Activated CD4-positive, alpha-beta T cell treated with anti-CD3 and anti-CD28 coated beads, Interleukin-2, Interleukin-6, amounts not matched to agents 100 ng/mL and 50 ng/mL, durations not matched to agents 16 hours and 8 hours (primary cell): Measurements from ENCODE around the gene MGMT.

Experiments used
- DNase-seq: peaks from one replicate; pipeline ENCODE4 v3.0.0-alpha.2; 2020

MGMT gene

GRCh38 chr10:129459762-129460539 lies 7.1 kb upstream of the MGMT start:
- no peak for DNase-seq

GRCh38 chr10:129462257-129462795 lies 4.7 kb upstream of the MGMT start:
- no peak for DNase-seq

- DNase-seq, result no peak
Measured at GRCh38 chr10:129464251-129464650, 2.8 kb upstream of the MGMT start.

GRCh38 chr10:129465796-129466702 lies 992 bp upstream of the MGMT start:
- DNase-seq, result no peak

DNA sequence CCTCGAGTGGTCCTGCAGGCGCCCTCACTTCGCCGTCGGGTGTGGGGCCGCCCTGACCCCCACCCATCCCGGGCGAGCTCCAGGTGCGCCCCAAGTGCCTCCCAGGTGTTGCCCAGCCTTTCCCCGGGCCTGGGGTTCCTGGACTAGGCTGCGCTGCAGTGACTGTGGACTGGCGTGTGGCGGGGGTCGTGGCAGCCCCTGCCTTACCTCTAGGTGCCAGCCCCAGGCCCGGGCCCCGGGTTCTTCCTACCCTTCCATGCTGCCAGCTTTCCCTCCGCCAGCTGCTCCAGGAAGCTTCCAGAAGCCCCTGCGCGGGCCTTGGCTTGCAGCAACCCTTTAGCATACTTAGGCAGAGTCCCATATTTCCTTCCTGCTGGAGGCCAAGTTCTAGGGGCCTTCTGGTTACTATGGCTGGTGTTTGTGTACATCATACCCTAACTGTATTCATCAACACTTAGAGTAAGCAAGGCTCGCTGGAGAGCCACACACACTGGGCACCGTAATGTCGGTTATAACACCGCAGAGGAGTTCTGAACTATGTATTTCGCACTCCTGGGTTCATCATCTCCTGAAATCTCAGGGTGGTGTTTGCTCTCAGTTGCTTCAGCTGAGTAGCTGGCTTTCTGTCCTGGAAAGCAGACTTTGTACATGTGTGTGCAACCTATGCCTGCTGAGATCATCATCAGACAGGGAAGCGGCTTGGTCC lies 471 bp downstream of the MGMT start:
- peak; percentile 6 for DNase-seq

DNA sequence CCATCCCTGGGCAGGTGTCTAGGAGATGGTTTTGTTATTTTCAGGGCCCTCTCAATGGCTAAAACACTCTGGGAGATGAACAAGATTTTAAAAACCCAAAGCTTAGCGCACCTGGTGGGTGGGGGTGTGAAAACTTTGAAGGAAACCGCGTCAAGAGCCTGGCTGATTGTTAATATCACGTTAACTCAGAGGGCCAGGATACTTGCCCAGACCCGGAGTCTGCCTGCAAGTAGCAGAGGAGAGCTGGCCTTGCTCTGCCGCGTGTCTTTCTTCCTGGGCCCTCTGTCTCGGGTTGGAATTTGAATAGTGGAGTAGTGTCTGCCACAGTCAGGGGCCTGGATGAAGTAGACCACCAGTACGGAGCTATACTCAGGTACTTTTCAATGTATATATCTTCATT lies 1.1 kb downstream of the MGMT start:
- no peak for DNase-seq

DNA sequence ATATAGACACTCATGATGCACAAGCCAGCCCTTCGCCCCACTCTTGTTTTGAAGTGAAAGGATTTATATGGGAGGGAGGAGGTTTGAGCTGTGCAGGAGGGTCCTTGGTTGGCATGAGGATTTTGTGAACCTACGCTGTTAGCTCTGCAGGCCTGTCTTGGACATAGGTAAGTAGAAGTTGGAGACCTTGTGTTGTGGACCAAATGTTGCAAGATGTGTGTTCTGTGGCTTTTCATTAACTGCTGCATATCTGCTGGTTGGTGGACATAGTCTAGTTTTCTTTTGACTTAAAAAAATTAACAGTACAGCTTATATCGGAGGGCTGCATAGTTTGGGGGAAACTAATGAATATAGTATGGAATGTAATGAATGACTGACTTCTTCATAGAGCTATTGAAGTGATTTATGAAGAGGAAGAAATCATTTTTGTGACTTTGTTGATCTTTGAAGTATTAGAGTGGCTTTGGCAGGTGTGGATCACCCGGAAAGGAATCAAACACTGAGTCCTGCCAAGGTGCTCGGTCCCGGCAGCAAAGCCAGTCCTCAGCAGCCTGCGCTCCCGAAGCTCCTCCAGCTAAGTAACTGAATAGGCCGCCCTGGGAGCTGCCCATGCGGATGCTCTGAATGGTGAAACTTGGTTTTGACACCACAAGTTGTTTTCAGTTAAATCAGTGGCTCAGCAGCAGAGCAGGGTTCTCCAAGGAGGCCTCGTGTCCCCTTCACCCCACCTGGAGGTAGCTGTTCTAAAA lies 3.2 kb downstream of the MGMT start:
- no peak for DNase-seq

DNA sequence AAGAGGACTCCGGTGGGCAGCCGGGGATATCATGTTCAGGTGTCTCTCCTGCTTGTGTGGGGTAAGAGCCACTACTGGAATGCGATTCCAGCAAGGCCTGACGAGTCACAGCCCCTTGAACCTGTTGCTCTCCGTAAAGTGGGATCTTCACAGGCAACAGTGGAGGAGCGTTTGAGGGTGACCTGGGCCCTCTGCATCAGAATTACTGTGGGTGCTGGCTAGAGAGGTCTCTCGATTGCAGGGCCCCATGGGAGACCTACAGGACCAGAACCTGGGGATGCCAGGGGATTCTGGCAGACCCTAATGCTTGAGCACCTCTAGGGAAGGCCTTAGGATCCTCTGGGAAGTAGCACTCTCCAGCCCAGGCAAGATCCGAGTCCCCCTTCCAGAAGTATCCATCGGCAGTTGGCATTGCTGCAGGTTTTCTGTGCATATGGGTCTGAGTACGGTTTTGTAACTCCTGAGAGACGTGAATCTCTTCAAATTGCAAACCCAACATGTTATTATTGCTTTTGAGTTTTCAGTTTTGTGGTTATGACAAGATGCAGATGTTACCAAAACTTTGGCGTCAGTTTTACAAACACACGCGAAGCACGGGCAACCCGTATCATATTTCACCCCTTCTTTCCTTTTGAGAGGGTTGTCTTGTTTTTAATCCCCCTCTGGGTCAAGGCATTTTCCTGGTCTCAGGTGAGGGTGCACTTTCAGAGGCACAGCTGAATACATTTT lies 4.6 kb downstream of the MGMT start:
- DNase-seq, result no peak

- DNase-seq, result no peak
Measured at GRCh38 chr10:129472696-129473555, 5.9 kb downstream of the MGMT start.

DNA sequence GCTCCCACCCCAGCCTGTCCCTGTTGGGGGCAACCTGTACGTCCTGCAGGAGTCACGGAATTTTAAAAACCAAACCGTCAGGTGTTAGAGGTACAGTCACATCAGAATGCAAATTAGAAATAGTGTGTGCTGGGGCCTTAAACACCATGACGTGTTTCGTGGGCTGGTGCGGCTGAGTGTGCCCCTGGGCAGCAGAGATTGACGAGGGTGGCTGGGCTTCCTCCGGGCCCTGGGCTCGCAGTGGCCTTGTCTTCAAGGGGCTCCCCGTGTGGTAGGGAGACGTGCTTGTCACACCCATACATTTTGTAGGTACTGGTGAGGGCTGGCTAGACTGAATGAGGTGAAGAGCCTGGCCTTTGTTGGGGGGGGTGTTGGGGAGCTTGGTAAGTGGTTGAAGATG lies 7.6 kb downstream of the MGMT start:
- DNase-seq, result no peak

- DNase-seq, result no peak
Measured at GRCh38 chr10:129476431-129476830, 9.4 kb downstream of the MGMT start.

DNA sequence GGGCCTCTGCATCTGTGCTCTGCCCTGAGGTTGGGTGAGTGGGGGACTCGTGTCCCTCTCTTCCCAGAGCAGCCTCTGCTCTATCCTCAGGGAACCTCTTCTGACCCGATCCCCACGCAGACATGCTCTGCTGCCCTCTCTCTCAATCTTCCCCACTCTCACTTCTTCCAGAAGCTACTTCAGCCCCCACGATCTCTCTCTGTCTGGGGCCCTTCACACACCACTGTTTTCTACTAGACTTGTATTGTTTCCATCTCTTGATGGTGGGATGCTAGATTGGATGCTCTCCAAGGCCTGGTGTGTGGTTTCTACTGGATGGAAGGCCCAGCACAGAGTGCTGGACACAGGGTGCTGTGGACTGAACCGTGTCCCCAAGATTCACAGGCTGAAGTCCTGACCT lies 10.0 kb downstream of the MGMT start:
- DNase-seq, result no peak

DNA sequence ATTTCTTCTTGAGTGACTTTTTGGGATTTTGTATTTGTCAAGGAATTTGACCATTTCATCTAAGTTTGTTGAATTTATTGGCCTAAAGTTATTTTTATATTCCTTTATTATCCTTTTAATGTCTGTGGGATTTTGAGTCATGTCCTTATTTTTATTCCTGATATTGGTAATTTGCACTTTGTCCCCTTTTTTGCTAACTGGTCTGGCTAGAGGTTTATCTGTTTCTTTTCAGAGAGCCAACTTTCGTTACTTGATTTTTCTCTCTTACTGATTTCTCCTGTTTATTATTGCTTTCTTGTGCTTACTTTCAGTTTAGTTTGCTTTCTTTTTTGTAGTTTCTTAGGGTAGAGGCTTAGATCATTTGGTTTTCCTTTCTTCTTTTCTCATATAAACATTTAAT lies 14.6 kb downstream of the MGMT start:
- DNase-seq, result no peak

DNA sequence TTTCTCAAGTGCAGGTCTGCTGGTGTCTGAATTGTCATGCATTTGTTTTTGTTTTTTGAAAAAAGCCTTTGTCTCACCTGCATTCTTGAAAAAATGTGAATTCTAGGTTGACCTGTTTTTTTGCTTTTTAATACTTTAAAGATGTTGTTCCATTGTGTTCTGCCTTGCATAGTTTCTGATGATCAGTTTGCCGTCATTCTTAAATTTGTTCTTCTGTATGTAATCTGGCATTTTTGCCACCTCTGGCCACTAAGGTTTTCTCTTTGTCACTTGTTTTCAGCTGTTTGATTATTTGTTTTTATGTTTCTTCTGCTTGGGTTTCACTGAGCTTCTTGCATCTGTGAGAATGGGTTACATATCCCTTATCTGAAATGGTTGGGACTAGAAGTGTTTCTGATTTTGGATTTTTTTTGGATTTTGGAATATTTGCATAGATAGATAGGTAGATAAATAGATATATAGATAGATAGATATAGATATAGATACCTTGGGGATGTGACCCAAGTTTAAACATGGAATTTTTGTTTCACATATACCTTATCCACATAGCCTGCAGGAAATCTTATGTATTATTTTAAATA lies 16.5 kb downstream of the MGMT start:
- no peak for DNase-seq

DNA sequence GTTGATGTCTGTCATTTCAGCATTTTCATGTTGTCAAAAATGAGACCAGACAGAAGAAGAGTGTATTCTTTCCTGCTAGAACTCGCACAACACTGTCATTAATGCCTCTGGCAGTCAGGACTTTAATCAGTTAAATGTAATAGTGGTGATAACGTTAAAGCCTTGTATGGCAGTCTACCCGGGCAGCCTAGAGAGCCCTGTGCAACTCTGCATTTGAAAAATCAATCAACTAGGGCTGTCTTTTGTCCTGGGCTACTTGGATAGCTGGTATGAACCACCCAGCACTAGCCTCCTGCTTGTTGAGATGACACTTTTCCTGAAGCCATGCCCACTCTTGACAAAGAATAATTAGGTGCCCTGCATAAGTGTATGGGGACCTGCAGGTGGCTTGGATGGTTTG lies 19.8 kb downstream of the MGMT start:
- DNase-seq, result no peak

GRCh38 chr10:129491123-129491734 lies 24.2 kb downstream of the MGMT start:
- no peak for DNase-seq

GRCh38 chr10:129494176-129494575 lies 27.1 kb downstream of the MGMT start:
- DNase-seq, result no peak

- no peak for DNase-seq
Measured at GRCh38 chr10:129494740-129495139, 27.7 kb downstream of the MGMT start.

DNA sequence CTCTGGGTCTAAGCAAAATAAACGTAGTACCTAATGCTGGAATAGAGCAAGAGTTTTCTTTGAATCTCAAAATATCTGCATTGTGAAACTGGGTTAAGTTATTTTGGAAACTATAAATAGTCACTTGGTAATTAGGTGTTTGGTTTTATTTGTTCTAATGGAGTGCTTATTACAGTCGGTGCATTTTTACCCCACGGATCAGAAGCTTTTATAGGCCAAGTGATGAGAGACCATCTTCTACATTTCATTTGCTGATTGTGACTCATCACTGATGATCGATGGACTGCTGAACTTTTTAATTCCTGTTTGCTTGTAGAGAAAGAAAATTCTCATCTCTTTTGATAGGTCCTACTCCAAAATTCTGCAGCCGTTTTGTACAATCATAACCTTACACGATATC lies 28.2 kb downstream of the MGMT start:
- DNase-seq, result no peak

DNA sequence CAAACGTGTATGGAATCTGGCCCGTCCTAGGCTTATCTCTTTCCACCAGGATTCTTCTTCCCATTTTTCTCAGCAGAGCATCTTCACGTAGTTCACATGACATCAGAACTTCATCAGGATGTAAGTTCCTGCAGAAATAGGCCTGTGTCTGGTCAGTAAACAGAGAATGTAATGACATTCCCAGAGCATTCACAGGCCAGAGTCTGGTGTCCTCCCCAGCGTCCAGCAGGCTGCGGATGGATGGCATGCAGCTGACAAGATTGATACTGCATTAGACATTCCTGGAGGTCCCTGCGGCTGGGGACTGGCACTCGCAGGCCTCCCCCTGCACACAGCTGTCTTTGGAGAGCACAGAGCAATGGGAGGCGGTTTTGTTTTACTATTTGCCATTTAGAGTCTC lies 28.7 kb downstream of the MGMT start:
- DNase-seq, result no peak
